ENCODE results near the gene CYP11A1. TPM values are rescaled to one million over a fixed set of nuclear protein-coding genes. Genes with fewer than 3 reads are reported as not detected.

CYP11A1 gene
- total and polyA plus RNA-seq, 10 of the 15 experiments (the other 5 are each of a cell fraction or from before 2014, with no cell fraction given) = 0.11 to 1.2 (median 0.23) TPM; not detected in 5

GRCh38 chr15:74399511-74400312 is 32.3 kb upstream of the CYP11A1 start:
- BruUV-seq (replicated peaks) = no TSS peak
- in situ Hi-C loops (cut with MboI) (loop anchor here (5.0 kb wide), 1 partner anchor 383 kb away; the partner anchor contains the start of gene CSK), intact Hi-C loops (cut with micrococcal nuclease; ENCODE audit: unreplicated experiment) (loop anchor here (10.0 kb wide), 1 partner anchor 735 kb away; no protein-coding TSS in a partner anchor)
- FAIRE-seq (no peak), ATAC-seq (0 out of 3 replicates have a peak, but pooled peaks have one; percentile 0), DNase-seq (ENCODE audit: low read depth, low spot score) (no peak)
- Histone ChIP-seq H3K9ac (ENCODE audit: control insufficient read depth, insufficient read depth, low read length) (peak overlapping the region; percentile 85), H3K4me1 (ENCODE audit: control insufficient read depth, insufficient read depth, low read length) (peaks cover 94% of the 10 kb centered on the region), H3K27me3 (replicated peaks in 1 of 2; ENCODE audit: control insufficient read depth in 2 of 2, insufficient read depth in 2 of 2, low read length in 1 of 2) (no peaks in the 10 kb centered on the region), H3K79me2 (ENCODE audit: control insufficient read depth, insufficient read depth, low read length) (peaks cover 66% of the 10 kb centered on the region), H3K4me3 (peak overlapping the region; percentile 59), H3K9me3 (replicated peaks; ENCODE audit: control insufficient read depth, insufficient read depth, low read length) (no peaks in the 10 kb centered on the region), H3K36me3 (ENCODE audit: control insufficient read depth in 2 of 2, insufficient read depth in 2 of 2, low read length in 1 of 2) (no peaks in the 10 kb centered on the region), H4K20me1 (ENCODE audit: control insufficient read depth, insufficient read depth) (no peaks in the 10 kb centered on the region), H2AFZ (ENCODE audit: control insufficient read depth, low read depth, low read length) (no peak overlapping the region), H3K27ac (ENCODE audit: control insufficient read depth, insufficient read depth) (peak overlapping the region; percentile 100), H3K4me2 (ENCODE audit: control insufficient read depth, insufficient read depth) (peak overlapping the region; percentile 100)
- ChIA-PET CTCF (interaction anchor here (0.7 to 15.7 kb wide), 4 partner anchors 17 to 40 kb away, joined by 4 to 226 read pairs (median 96); no protein-coding TSS in a partner anchor), RAD21 (ENCODE audit: unreplicated experiment) (interaction anchor here (0.8 to 20.3 kb wide), 11 partner anchors 9 to 388 kb away, joined by 3 to 496 read pairs (median 5); partner anchors contain the start of gene SEMA7A), POLR2A (interaction anchor here (4.5 to 15.4 kb wide), 3 partner anchors 16 to 62 kb away, joined by 17 to 325 read pairs (median 302); partner anchors contain the start of genes SEMA7A and UBL7), SMC1A (ENCODE audit: uncharacterized antibody, unreplicated experiment) (interaction anchor here (1.1 to 12.5 kb wide), 8 partner anchors 11 to 387 kb away, joined by 5 to 336 read pairs (median 8); partner anchors contain the start of gene SEMA7A)
- 0% methylated on average over 5 of the region's 5 CpGs for WGBS (ENCODE audit: insufficient coverage, insufficient replicate concordance, low lambda C conversion rate, missing lambda C conversion rate)
- TF ChIP-seq RB1 (IDR thresholded peaks at IDR 0.05; ENCODE audit: borderline replicate concordance) (no peak), CEBPZ (IDR thresholded peaks at IDR 0.05; ENCODE audit: low read depth, low read length) (no peak), EP300 (IDR thresholded peaks at IDR 0.05; ENCODE audit: borderline replicate concordance in 1 of 2, control insufficient read depth in 1 of 2, low read depth in 2 of 2, low read length in 2 of 2) (peak; percentile 73 to 80; a peak in 3 of 4 replicates), RELB (IDR thresholded peaks at IDR 0.05; ENCODE audit: low read depth) (peak; percentile 85), RUNX3 (IDR thresholded peaks at IDR 0.05; ENCODE audit: low read length) (no peak), EED (IDR thresholded peaks at IDR 0.05; ENCODE audit: low read depth) (peak; percentile 100), PBX3 (IDR thresholded peaks at IDR 0.05; ENCODE audit: insufficient replicate concordance, low read depth, low read length) (peak; percentile 22), YY1 (IDR thresholded peaks at IDR 0.05; ENCODE audit: low read depth, low read length) (no peak; the same call in 1 of the 2 replicates), CREB1 (IDR thresholded peaks at IDR 0.05; ENCODE audit: low read depth) (no peak), ZNF217 (IDR thresholded peaks at IDR 0.05) (peak; percentile 78; the same call in 1 of the 2 replicates), JUND (IDR thresholded peaks at IDR 0.05; ENCODE audit: low read depth, low read length) (no peak), MEF2A (IDR thresholded peaks at IDR 0.05; ENCODE audit: insufficient read depth, low read depth, low read length) (peak; percentile 54; the same call in 1 of the 2 replicates), KDM1A (IDR thresholded peaks at IDR 0.05; ENCODE audit: borderline replicate concordance) (no peak), ZZZ3 (IDR thresholded peaks at IDR 0.05; ENCODE audit: control insufficient read depth, insufficient read length, low read depth) (no peak), SIN3A (IDR thresholded peaks at IDR 0.05; ENCODE audit: low read depth, low read length) (no peak)
